ENCODE data around the gene ACOXL. TPM values are rescaled to one million over a fixed set of nuclear protein-coding genes. Genes with fewer than 3 reads are reported as not detected.

The ACOXL gene
- total and polyA plus RNA-seq, 3 experiments from 2014 or later: 0.27 TPM; not detected in 2

GRCh38 chr2:110770404-110770958 is 38.1 kb downstream of the ACOXL start:
- Histone ChIP-seq H3K27ac (ENCODE audit: low read depth, low read length) (no peak overlapping the region), H3K27me3 (ENCODE audit: insufficient read depth, low read length, poor library complexity, severe bottlenecking) (no peaks in the 10 kb centered on the region), H3K36me3 (ENCODE audit: insufficient read depth, low read length) (no peaks in the 10 kb centered on the region), H3K9me3 (ENCODE audit: low read length) (no peaks in the 10 kb centered on the region), H3K4me1 (ENCODE audit: insufficient read depth, low read length) (no peaks in the 10 kb centered on the region), H3K4me3 (ENCODE audit: low read length) (no peak overlapping the region)
- no peak overlapping the region for H3K27ac Mint-ChIP-seq
- no peaks in the 10 kb centered on the region for H3K4me1 Mint-ChIP-seq
- ChIA-PET CTCF (no interaction called here), POLR2A (no interaction called here)
- peaks cover 26 to 36% of the 10 kb centered on the region in 2 donors for H3K27me3 Mint-ChIP-seq
- peaks cover 0 to 10% (median 0%) of the 10 kb centered on the region in 3 donors for H3K36me3 Mint-ChIP-seq
- DNase-seq: no peak
- peaks cover 0 to 6% (median 0%) of the 10 kb centered on the region in 5 donors for H3K9me3 Mint-ChIP-seq
- no peak overlapping the region for H3K4me3 Mint-ChIP-seq

DNA sequence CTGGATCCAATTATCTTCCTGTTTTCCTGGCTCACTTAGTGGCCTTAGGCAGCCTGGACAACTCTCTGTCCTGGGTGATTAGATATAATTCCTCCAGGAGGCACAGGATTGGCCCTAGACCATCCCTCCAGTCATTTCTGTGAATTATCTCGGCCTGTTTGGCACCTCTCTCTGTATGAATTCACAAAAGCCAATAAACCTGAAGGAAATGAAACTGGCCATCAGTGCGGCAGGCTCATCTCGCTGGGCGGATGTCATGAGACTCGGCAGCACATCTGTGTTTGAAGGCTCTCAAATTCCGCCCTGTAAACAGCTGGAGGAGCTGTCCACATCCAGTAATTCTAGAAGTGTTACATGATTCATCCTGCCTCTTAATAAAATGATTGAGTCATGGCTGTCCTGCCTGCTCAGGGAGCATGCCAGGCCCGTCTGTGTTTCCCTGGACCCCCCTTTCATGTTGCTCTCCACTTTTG is 38.6 kb downstream of the ACOXL start:
- POLR2A ChIA-PET: no interaction called here
- Mint-ChIP-seq H3K4me1 (no peaks in the 10 kb centered on the region), H3K9me3 (peaks cover 0 to 4% (median 0%) of the 10 kb centered on the region in 5 donors), H3K27ac (peak overlapping the region in 1 of 8 donors; percentile 38), H3K36me3 (peaks cover 0 to 6% (median 0%) of the 10 kb centered on the region in 3 donors), H3K4me3 (no peak overlapping the region), H3K27me3 (peaks cover 26 to 36% of the 10 kb centered on the region in 2 donors)
- no peaks in the 10 kb centered on the region for H3K36me3 ChIP-seq (ENCODE audit: insufficient read depth, low read length)
- H3K4me3 ChIP-seq (ENCODE audit: low read length): no peak overlapping the region
- H3K9me3 ChIP-seq (ENCODE audit: low read length): no peaks in the 10 kb centered on the region
- CTCF ChIA-PET: no interaction called here
- H3K27ac ChIP-seq (ENCODE audit: low read depth, low read length): no peak overlapping the region
- H3K4me1 ChIP-seq (ENCODE audit: insufficient read depth, low read length): no peaks in the 10 kb centered on the region
- H3K27me3 ChIP-seq (ENCODE audit: insufficient read depth, low read length, poor library complexity, severe bottlenecking): no peaks in the 10 kb centered on the region
- no peak for DNase-seq

DNA sequence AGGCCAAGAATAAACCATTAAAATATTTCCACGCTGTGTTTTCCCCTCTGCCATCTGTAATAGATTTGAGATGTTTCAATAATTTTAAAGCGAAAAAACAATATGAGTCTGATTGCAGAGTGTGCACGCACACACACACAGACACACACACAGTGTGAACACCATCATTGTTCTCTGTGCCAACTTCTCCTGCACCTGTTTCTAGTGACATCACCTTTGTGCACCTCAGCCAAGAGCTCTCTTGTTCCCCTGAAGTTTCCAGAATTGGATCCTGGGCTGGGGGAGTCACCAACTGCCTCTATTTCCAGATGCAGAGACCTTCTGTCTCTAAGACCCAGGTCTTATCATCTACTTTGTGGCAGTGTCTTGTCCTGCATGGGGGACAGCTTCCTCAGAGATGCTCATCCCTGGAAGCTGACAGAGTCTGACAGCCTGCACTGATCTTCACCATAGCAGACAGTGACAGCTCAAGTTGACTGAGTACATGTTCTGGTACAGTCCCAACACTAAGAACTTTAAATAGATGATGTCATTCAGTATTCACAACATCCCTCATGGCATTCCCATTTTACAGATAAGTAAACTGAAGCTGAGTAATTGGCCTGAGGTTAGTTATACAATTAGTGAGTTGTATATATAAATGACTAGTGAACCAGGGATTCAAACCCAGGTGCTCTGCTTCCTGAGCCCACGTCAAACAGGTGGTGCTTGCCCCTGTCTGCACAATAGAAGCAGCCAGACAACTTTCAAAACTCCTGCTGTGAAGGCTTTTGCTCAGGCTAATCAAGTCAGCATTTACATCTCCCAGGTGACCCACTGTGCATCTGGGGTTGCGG is 39.4 kb downstream of the ACOXL start:
- Mint-ChIP-seq H3K4me3 (no peak overlapping the region), H3K4me1 (no peaks in the 10 kb centered on the region), H3K36me3 (peaks cover 0 to 4% (median 0%) of the 10 kb centered on the region in 3 donors), H3K9me3 (no peaks in the 10 kb centered on the region), H3K27ac (no peak overlapping the region), H3K27me3 (peaks cover 25 to 36% of the 10 kb centered on the region in 2 donors)
- H3K9me3 ChIP-seq (ENCODE audit: low read length): no peaks in the 10 kb centered on the region
- no peaks in the 10 kb centered on the region for H3K4me1 ChIP-seq (ENCODE audit: insufficient read depth, low read length)
- DNase-seq: no peak
- no peak overlapping the region for H3K27ac ChIP-seq (ENCODE audit: low read depth, low read length)
- no peaks in the 10 kb centered on the region for H3K27me3 ChIP-seq (ENCODE audit: insufficient read depth, low read length, poor library complexity, severe bottlenecking)
- H3K36me3 ChIP-seq (ENCODE audit: insufficient read depth, low read length): no peaks in the 10 kb centered on the region
- ChIA-PET CTCF (no interaction called here), POLR2A (no interaction called here)
- H3K4me3 ChIP-seq (ENCODE audit: low read length): no peak overlapping the region

DNA sequence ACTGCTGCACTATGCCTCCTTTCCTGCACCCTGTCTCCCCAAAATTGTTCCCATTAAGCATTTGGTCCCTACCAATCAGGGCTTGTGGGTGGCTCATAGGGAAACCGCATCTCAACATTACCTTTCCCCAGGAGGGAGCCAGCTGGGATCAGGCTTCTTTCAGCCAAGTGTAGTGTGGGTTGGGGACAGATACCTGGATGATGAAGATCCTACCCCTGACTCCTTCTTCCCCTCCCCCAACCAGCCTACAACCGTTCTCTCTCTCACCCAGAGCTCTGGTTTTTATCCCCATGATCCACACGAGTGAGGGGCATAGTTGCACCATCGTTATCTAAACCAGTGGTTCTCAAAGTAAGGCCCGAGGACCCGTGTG is 40.0 kb downstream of the ACOXL start:
- Mint-ChIP-seq H3K27me3 (peaks cover 20 to 35% of the 10 kb centered on the region in 2 donors), H3K4me1 (no peaks in the 10 kb centered on the region), H3K36me3 (no peaks in the 10 kb centered on the region), H3K27ac (no peak overlapping the region), H3K4me3 (no peak overlapping the region), H3K9me3 (no peaks in the 10 kb centered on the region)
- Histone ChIP-seq H3K4me1 (ENCODE audit: insufficient read depth, low read length) (no peaks in the 10 kb centered on the region), H3K9me3 (ENCODE audit: low read length) (no peaks in the 10 kb centered on the region), H3K36me3 (ENCODE audit: insufficient read depth, low read length) (no peaks in the 10 kb centered on the region), H3K4me3 (ENCODE audit: low read length) (no peak overlapping the region), H3K27me3 (ENCODE audit: insufficient read depth, low read length, poor library complexity, severe bottlenecking) (no peaks in the 10 kb centered on the region), H3K27ac (ENCODE audit: low read depth, low read length) (no peak overlapping the region)
- no peak for DNase-seq
- ChIA-PET POLR2A (no interaction called here), CTCF (no interaction called here)

GRCh38 chr2:110773401-110773921 is 41.1 kb downstream of the ACOXL start:
- Histone ChIP-seq H3K27me3 (ENCODE audit: insufficient read depth, low read length, poor library complexity, severe bottlenecking) (no peaks in the 10 kb centered on the region), H3K9me3 (ENCODE audit: low read length) (no peaks in the 10 kb centered on the region), H3K36me3 (ENCODE audit: insufficient read depth, low read length) (no peaks in the 10 kb centered on the region), H3K27ac (ENCODE audit: low read depth, low read length) (no peak overlapping the region), H3K4me1 (ENCODE audit: insufficient read depth, low read length) (no peaks in the 10 kb centered on the region), H3K4me3 (ENCODE audit: low read length) (no peak overlapping the region)
- H3K4me1 Mint-ChIP-seq: no peaks in the 10 kb centered on the region
- H3K27ac Mint-ChIP-seq: no peak overlapping the region
- DNase-seq: no peak
- ChIA-PET CTCF (no interaction called here), POLR2A (no interaction called here)
- no peaks in the 10 kb centered on the region for H3K36me3 Mint-ChIP-seq
- no peaks in the 10 kb centered on the region for H3K9me3 Mint-ChIP-seq
- peaks cover 22 to 33% of the 10 kb centered on the region in 2 donors for H3K27me3 Mint-ChIP-seq
- no peak overlapping the region for H3K4me3 Mint-ChIP-seq

GRCh38 chr2:110774701-110775100 is 42.3 kb downstream of the ACOXL start:
- Histone ChIP-seq H3K4me3 (ENCODE audit: low read length) (no peak overlapping the region), H3K4me1 (ENCODE audit: insufficient read depth, low read length) (no peaks in the 10 kb centered on the region), H3K9me3 (ENCODE audit: low read length) (no peaks in the 10 kb centered on the region), H3K27me3 (ENCODE audit: insufficient read depth, low read length, poor library complexity, severe bottlenecking) (no peaks in the 10 kb centered on the region), H3K27ac (ENCODE audit: low read depth, low read length) (no peak overlapping the region), H3K36me3 (ENCODE audit: insufficient read depth, low read length) (no peaks in the 10 kb centered on the region)
- no peak for DNase-seq
- H3K9me3 Mint-ChIP-seq: no peaks in the 10 kb centered on the region
- no peak overlapping the region for H3K4me3 Mint-ChIP-seq
- no peaks in the 10 kb centered on the region for H3K4me1 Mint-ChIP-seq
- ChIA-PET POLR2A (no interaction called here), CTCF (no interaction called here)
- H3K27me3 Mint-ChIP-seq: peaks cover 18 to 26% of the 10 kb centered on the region in 2 donors
- H3K36me3 Mint-ChIP-seq: no peaks in the 10 kb centered on the region
- no peak overlapping the region for H3K27ac Mint-ChIP-seq

DNA sequence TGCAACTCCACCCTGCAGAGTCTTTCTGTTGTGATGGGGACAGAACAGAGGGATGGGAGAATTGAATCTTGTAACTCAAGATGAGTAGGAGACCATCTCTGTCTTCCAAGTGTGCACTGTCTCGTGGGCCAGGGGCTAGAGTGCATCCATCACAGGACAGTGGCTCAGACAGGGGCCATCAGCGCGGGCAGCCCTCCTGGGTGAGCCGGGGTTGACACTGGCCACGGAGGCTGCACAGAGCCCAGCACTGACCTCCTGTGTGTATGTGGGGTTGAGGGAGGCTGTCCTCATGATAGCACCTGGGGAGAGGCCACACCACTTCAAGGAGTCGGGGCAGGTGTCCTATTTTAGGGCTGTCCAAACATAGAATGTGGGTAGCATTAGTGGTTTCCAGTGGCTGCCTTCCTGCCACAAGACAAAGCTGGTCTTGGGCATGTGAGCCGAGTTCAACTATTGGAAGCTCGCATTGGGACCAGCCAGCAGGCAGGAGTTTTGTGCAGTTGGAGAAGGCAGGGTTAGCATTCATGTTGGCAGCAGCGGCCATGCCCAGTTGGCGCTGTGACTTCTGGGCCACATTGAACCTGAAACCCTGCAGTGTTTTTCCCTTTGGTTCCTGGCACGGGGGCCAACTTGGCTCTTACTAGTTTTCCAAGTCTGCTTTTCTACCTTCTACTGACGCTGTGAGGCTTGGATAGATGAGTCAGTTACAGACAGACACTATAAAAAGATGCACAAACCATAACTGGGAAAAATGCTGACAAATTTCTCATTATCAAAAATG is 45.3 kb downstream of the ACOXL start:
- no peak for DNase-seq
- POLR2A ChIA-PET: no interaction called here
- CTCF ChIA-PET: no interaction called here
- H3K4me3 ChIP-seq (ENCODE audit: low read length): no peak overlapping the region
- Mint-ChIP-seq H3K4me1 (no peaks in the 10 kb centered on the region), H3K9me3 (no peaks in the 10 kb centered on the region), H3K4me3 (no peak overlapping the region), H3K27me3 (peaks cover 14 to 17% of the 10 kb centered on the region in 2 donors), H3K27ac (no peak overlapping the region), H3K36me3 (no peaks in the 10 kb centered on the region)
- no peaks in the 10 kb centered on the region for H3K4me1 ChIP-seq (ENCODE audit: insufficient read depth, low read length)
- H3K27me3 ChIP-seq (ENCODE audit: insufficient read depth, low read length, poor library complexity, severe bottlenecking): no peaks in the 10 kb centered on the region
- no peaks in the 10 kb centered on the region for H3K36me3 ChIP-seq (ENCODE audit: insufficient read depth, low read length)
- H3K27ac ChIP-seq (ENCODE audit: low read depth, low read length): no peak overlapping the region
- H3K9me3 ChIP-seq (ENCODE audit: low read length): no peaks in the 10 kb centered on the region

GRCh38 chr2:110780461-110780860 is 48.1 kb downstream of the ACOXL start:
- H3K4me1 ChIP-seq (ENCODE audit: insufficient read depth, low read length): no peaks in the 10 kb centered on the region
- no peak overlapping the region for H3K27ac ChIP-seq (ENCODE audit: low read depth, low read length)
- POLR2A ChIA-PET: no interaction called here
- Mint-ChIP-seq H3K27me3 (peaks cover 11 to 19% of the 10 kb centered on the region in 2 donors), H3K4me1 (no peaks in the 10 kb centered on the region), H3K4me3 (no peak overlapping the region), H3K36me3 (no peaks in the 10 kb centered on the region), H3K27ac (no peak overlapping the region), H3K9me3 (no peaks in the 10 kb centered on the region)
- CTCF ChIA-PET: no interaction called here
- H3K9me3 ChIP-seq (ENCODE audit: low read length): no peaks in the 10 kb centered on the region
- H3K36me3 ChIP-seq (ENCODE audit: insufficient read depth, low read length): no peaks in the 10 kb centered on the region
- H3K27me3 ChIP-seq (ENCODE audit: insufficient read depth, low read length, poor library complexity, severe bottlenecking): no peaks in the 10 kb centered on the region
- no peak for DNase-seq
- no peak overlapping the region for H3K4me3 ChIP-seq (ENCODE audit: low read length)

Measured in CD8-positive, alpha-beta memory T cell (primary cell).